Right atrium auricular region (tissue), 2 donors: Measurements from ENCODE around the gene EIF3K. TPM values are rescaled to one million over a fixed set of nuclear protein-coding genes. Genes with fewer than 3 reads are reported as not detected.
A peak's percentile ranks its signal among the peaks of the same experiment; 100 is the strongest.
"Not testable (repeated sequence)": the region's sequence is repeated elsewhere in the genome, so short reads cannot be mapped to it uniquely, and the experiment has no call there.

Experiments used
- DNase-seq: peaks from one replicate; pipeline ENCODE4 v3.0.0-alpha.2; 2019; ENCODE audit warnings: low spot score
- H3K27ac ChIP-seq, 2 donors: fragments of 200-600 bp; sonication (generic); 1 replicate in 1 of 2; 2 replicates in 1 of 2; pipeline ENCODE4 v1.5.1; 2016 to 2019
- H3K27me3 ChIP-seq, 2 donors: fragments of 200-600 bp; sonication (generic); one replicate each; pipeline versions ENCODE4 v1.5.1 to v1.6.0; 2017 to 2019
- H3K36me3 ChIP-seq: fragments of 200-600 bp; sonication (generic); one replicate; pipeline ENCODE4 v1.5.1; 2016
- H3K4me1 ChIP-seq, 2 donors: fragments of 200-600 bp; sonication (generic); one replicate each; pipeline versions ENCODE4 v1.5.1 to v1.6.0; 2017 to 2019
- H3K4me3 ChIP-seq, 2 donors: fragments of 200-600 bp; sonication (generic); 1 replicate in 1 of 2; 2 replicates in 1 of 2; pipeline ENCODE4 v1.5.1; 2017 to 2019; ENCODE audit warnings: mild to moderate bottlenecking in 1 of 2, moderate library complexity in 1 of 2
- H3K9me3 ChIP-seq, 2 donors: fragments of 200-600 bp; sonication (generic); one replicate each; pipeline ENCODE4 v1.5.1; 2019
- total RNA-seq, 2 donors: library from RNA; depleted of rRNA; stranded (reverse); fragments of >200 nt; gene quantifications; one replicate each; pipeline ENCODE4 v1.1.0, GENCODE V29; 2016
- TF ChIP-seq, protein P1 (sequence below), 2 donors: fragments of 200-600 bp; sonication (generic); IDR thresholded peaks; one replicate each; pipeline ENCODE4 v1.5.1; 2019; ENCODE audit warnings: antibody characterized with exemption in 2 of 2

The EIF3K gene
- total RNA-seq, 2 donors from 2014 or later, result 716 to 786 TPM

DNA sequence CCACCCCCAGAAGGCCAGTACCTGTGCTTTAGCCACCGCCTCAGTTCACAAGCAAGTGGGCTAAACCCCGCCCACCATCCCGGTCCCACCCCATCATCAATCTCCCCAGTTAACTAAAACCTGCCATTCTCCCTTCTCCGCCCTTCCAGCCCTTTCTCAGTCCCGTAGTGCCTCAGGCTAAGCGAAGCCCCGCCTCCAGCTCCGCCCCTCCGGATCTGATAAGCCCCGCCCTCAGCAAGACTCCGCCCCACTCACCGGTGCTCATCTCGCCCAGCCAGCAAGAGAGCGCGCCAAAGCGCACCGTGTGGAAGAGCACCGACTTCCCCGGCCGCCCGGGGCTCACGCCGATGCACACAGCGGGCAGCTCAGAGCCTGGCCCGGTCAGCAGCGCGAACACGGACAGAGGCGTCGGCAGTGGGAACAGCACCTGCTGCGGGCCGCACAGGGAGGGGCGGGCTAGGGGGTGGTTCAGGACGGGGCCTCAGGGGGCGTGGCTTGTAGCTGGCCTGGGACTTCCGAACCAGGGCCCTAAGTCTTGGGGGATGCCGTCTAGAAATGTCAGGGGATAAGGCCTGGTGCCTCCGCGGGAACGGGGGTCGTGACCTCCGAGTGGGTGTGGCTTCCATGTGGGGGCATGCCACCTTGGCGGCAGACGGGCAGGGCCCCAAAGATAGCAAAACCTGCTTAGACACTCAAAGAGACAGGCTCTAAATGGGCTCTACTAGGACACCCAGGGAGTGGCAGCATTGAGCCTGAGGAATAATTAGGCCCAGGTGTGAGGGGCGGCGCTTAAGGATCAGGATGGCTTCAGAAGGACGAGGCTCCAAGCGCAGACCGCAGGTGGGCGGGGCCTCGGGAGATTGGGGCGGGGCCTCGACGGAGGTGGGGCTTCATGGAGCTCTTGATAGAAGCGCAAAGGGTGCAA is 22.7 kb upstream of the EIF3K start:
- TF ChIP-seq, protein P1, sequence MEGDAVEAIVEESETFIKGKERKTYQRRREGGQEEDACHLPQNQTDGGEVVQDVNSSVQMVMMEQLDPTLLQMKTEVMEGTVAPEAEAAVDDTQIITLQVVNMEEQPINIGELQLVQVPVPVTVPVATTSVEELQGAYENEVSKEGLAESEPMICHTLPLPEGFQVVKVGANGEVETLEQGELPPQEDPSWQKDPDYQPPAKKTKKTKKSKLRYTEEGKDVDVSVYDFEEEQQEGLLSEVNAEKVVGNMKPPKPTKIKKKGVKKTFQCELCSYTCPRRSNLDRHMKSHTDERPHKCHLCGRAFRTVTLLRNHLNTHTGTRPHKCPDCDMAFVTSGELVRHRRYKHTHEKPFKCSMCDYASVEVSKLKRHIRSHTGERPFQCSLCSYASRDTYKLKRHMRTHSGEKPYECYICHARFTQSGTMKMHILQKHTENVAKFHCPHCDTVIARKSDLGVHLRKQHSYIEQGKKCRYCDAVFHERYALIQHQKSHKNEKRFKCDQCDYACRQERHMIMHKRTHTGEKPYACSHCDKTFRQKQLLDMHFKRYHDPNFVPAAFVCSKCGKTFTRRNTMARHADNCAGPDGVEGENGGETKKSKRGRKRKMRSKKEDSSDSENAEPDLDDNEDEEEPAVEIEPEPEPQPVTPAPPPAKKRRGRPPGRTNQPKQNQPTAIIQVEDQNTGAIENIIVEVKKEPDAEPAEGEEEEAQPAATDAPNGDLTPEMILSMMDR (IDR thresholded peaks at IDR 0.05), result no peak
- Histone ChIP-seq H3K27ac (no peak overlapping the region), H3K4me1 (peaks cover 0 to 8% of the 10 kb centered on the region in 2 donors), H3K9me3 (no peaks in the 10 kb centered on the region), H3K36me3 (no peaks in the 10 kb centered on the region), H3K4me3 (peak overlapping the region in 1 of 2 donors; percentile 19), H3K27me3 (no peaks in the 10 kb centered on the region)
- DNase-seq, result no peak

DNA sequence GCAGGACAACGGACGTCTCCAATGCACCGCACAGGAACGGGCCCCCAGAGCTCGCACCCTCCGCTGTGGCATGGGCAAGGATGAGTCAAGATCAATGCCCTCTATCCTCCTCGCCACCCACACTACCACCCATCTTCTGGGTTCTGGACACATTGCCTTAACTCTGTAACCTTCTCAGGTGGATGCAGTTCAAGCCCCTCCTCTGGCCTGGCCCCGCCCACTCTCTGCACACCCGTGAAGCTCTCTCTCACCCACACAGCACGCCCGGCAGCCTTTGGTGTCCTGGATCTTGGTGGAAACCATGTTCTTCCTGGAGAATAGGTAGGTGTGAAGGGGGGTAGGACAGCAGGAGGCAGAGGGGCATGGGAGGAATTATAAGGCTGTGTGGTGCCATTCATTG is 21.9 kb upstream of the EIF3K start:
- TF ChIP-seq, protein P1 (IDR thresholded peaks at IDR 0.05), result no peak
- DNase-seq, result no peak
- no peak overlapping the region for H3K27ac ChIP-seq
- H3K27me3 ChIP-seq, result no peaks in the 10 kb centered on the region
- H3K36me3 ChIP-seq, result no peaks in the 10 kb centered on the region
- H3K9me3 ChIP-seq, result no peaks in the 10 kb centered on the region
- no peak overlapping the region for H3K4me3 ChIP-seq
- H3K4me1 ChIP-seq, result peaks cover 0 to 8% of the 10 kb centered on the region in 2 donors

DNA sequence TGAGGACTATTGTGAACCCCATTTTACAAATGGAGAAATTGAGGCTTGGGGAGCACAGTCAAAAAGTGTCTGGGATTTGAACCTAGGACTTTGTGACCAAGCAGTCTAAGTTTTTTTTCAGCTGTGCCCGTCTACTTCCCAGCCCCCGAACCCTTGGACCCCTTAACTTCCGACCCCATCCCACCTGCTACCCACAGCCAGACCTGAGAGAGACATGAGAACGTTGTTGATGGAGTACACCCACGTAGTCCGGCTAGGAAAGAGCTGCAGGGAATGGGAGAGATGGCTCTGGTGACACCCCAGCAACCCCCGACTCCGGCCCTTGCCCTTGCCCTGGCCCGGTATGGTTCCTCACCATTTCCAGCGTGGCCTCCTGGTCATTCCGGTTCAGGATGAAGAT is 19.3 kb upstream of the EIF3K start:
- H3K4me3 ChIP-seq, result no peak overlapping the region
- H3K9me3 ChIP-seq, result no peaks in the 10 kb centered on the region
- TF ChIP-seq, protein P1 (IDR thresholded peaks at IDR 0.05), result no peak
- DNase-seq, result no peak
- no peak overlapping the region for H3K27ac ChIP-seq
- H3K27me3 ChIP-seq, result no peaks in the 10 kb centered on the region
- H3K36me3 ChIP-seq, result no peaks in the 10 kb centered on the region
- H3K4me1 ChIP-seq, result peaks cover 0 to 8% of the 10 kb centered on the region in 2 donors

DNA sequence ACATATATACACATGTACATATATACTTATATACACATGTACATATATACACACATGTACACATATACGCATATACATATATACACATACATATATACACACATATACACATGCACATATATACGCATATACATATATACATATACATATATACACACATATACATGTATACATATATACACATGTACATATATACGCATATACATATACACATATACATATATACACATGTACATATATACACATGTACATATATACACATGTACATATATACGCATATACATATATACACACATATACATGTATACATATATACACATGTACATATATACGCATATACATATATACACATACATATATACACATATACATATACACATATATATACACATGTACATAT is 16.1 kb upstream of the EIF3K start:
- H3K27ac ChIP-seq, H3K4me3 ChIP-seq, DNase-seq, H3K36me3 ChIP-seq, H3K9me3 ChIP-seq, H3K27me3 ChIP-seq, H3K4me1 ChIP-seq: not testable (repeated sequence)

DNA sequence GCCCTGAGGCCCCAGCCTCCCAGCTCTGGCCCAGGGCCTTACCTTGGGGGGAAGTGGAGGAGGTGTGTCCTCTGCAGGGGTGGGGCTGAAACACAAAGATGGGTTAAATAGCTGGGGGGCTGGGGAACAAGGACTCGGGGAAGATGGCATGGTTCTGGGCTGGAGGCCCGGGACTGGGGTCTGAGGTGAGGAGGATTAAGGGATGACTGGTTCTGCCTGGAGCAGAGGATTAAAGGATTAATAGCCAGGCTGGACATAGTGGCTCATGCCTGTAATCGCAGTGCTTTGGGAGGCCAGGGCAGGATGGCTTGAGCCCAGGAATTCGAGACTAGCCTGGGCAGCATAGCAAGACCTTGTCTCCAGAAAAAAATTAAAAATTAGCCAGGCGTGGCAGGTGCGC is 12.9 kb upstream of the EIF3K start:
- H3K9me3 ChIP-seq, result no peaks in the 10 kb centered on the region
- H3K36me3 ChIP-seq, result no peaks in the 10 kb centered on the region
- TF ChIP-seq, protein P1 (IDR thresholded peaks at IDR 0.05), result no peak
- no peak overlapping the region for H3K27ac ChIP-seq
- H3K4me1 ChIP-seq, result no peaks in the 10 kb centered on the region
- DNase-seq, result no peak
- no peaks in the 10 kb centered on the region for H3K27me3 ChIP-seq
- no peak overlapping the region for H3K4me3 ChIP-seq

DNA sequence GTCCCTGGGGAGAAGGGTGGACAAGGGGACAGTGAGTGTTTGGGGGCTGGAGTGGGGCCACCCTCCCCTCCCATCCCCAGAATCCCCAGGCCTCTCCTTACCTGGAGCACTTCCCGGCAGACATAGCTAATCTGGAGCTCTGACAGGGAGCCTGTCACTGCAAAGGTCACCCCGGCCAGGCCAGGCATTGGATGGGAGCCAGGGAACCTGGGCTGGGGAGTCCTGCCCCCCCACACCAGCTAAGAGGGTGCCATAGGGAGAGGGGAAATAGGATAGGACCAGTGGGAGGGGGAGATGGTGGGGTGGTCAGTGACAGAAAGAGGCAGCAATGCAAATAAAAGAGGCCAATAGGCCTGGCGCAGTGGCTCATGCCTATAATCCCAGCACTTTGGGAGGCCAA is 4.7 kb upstream of the EIF3K start:
- TF ChIP-seq, protein P1 (IDR thresholded peaks at IDR 0.05), result no peak
- Histone ChIP-seq H3K9me3 (no peaks in the 10 kb centered on the region), H3K36me3 (no peaks in the 10 kb centered on the region), H3K27ac (no peak overlapping the region), H3K27me3 (no peaks in the 10 kb centered on the region), H3K4me1 (peaks cover 0 to 11% of the 10 kb centered on the region in 2 donors), H3K4me3 (no peak overlapping the region)
- DNase-seq, result no peak
